Measurements from ENCODE around the gene LRRC74A. TPM values are rescaled to one million over a fixed set of nuclear protein-coding genes. Genes with fewer than 3 reads are reported as not detected.
A peak's percentile ranks its signal among the peaks of the same experiment; 100 is the strongest.

The LRRC74A gene
- total and polyA plus RNA-seq, 2 experiments from 2014 or later: not detected

- Histone ChIP-seq H3K27me3 (ENCODE audit: insufficient read depth) (no peaks in the 10 kb centered on the region), H3K79me2 (replicated peaks; ENCODE audit: insufficient read depth) (no peaks in the 10 kb centered on the region), H3K27ac (ENCODE audit: low read depth) (no peak overlapping the region), H3K36me3 (ENCODE audit: insufficient read depth) (no peaks in the 10 kb centered on the region), H3K4me1 (ENCODE audit: insufficient read depth) (no peaks in the 10 kb centered on the region), H3K4me2 (no peak overlapping the region), H3K4me3 (no peak overlapping the region), H3K9me2 (ENCODE audit: insufficient read depth) (no peaks in the 10 kb centered on the region; the same call in 1 of the 2 replicates), H2AFZ (peak overlapping the region; percentile 87), H4K20me1 (replicated peaks; ENCODE audit: insufficient read depth) (no peaks in the 10 kb centered on the region), H3F3A (replicated peaks; ENCODE audit: low read depth) (no peaks in the 10 kb centered on the region)
- ATAC-seq (peak; percentile 91), DNase-seq (ENCODE audit: low spot score) (peak; percentile 61)
- Mint-ChIP-seq H3K27me3 (ENCODE audit: insufficient read depth, low read depth, poor library complexity) (peaks cover 8% of the 10 kb centered on the region), H3K4me3 (no peak overlapping the region), H3K36me3 (ENCODE audit: low read depth) (no peaks in the 10 kb centered on the region), H3K27ac (no peak overlapping the region), H3K9me3 (no peaks in the 10 kb centered on the region; the same call in 2 of the 3 replicates), H3K4me1 (no peaks in the 10 kb centered on the region)
- peak; percentile 8 to 26; a peak in 1 of 4 replicates for TF ChIP-seq CTCF (conservative IDR thresholded peaks at IDR 0.05; ENCODE audit: low read depth in 2 of 2)
- TF ChIP-seq REST (IDR thresholded peaks at IDR 0.05; ENCODE audit: unreplicated experiment): no peak
- no peak for TF ChIP-seq NANOG (IDR thresholded peaks at IDR 0.05; ENCODE audit: borderline replicate concordance)
Measured at GRCh38 chr14:76844223-76844622, 18.0 kb downstream of the LRRC74A start.

DNA sequence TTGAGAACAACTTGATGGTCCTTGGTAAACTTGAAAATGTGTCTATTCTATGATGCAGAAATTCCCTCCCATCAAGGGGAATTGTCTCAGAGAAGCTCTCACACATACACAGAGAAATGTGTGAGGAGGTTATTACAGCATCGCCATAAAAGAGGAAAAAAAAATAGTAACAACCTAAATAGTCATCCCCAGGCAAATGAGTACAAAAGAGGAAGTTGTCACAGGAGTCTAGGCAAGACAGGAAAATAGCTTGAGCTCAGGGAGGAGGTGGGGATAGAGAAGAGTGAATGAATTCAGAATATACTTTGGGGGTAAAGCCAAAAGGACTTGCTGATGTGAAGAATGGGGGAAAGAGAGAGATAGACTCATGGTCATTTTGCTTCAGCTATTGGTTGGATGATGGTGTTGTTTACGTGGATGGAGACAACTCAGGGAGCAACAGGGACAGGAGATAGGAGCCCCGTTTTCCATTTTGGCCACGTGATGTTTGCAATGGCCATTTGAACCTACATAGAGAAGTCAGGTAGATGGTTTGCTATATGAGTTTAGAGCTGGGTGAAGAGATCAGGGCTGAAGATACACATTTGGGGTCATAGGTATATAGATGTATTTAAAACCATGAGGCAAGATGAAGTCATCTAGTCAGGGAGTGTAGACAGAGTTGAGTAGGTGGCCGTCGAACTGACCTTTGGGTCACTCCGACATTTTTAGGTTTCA lies 20.3 kb downstream of the LRRC74A start:
- peaks cover 8% of the 10 kb centered on the region for H3K27me3 Mint-ChIP-seq (ENCODE audit: insufficient read depth, low read depth, poor library complexity)
- ATAC-seq (no peak), DNase-seq (ENCODE audit: low spot score) (no peak)
- Histone ChIP-seq H3K36me3 (ENCODE audit: insufficient read depth) (no peaks in the 10 kb centered on the region), H3K27me3 (ENCODE audit: insufficient read depth) (no peaks in the 10 kb centered on the region), H3K4me2 (no peak overlapping the region), H3K79me2 (replicated peaks; ENCODE audit: insufficient read depth) (no peaks in the 10 kb centered on the region), H2AFZ (no peak overlapping the region), H3K4me1 (ENCODE audit: insufficient read depth) (no peaks in the 10 kb centered on the region), H3F3A (replicated peaks; ENCODE audit: low read depth) (no peaks in the 10 kb centered on the region), H3K27ac (ENCODE audit: low read depth) (no peak overlapping the region), H4K20me1 (replicated peaks; ENCODE audit: insufficient read depth) (no peaks in the 10 kb centered on the region), H3K9me2 (ENCODE audit: insufficient read depth) (no peaks in the 10 kb centered on the region; the same call in 1 of the 2 replicates), H3K4me3 (no peak overlapping the region)
- H3K36me3 Mint-ChIP-seq (ENCODE audit: low read depth): no peaks in the 10 kb centered on the region
- no peak overlapping the region for H3K27ac Mint-ChIP-seq
- no peak overlapping the region for H3K4me3 Mint-ChIP-seq
- no peaks in the 10 kb centered on the region for H3K4me1 Mint-ChIP-seq
- no peaks in the 10 kb centered on the region; the same call in 2 of the 3 replicates for H3K9me3 Mint-ChIP-seq
- TF ChIP-seq CTCF (conservative IDR thresholded peaks at IDR 0.05; ENCODE audit: low read depth in 2 of 2) (no peak), ZNF114 (CRISPR knock-in tag; IDR thresholded peaks at IDR 0.05) (no peak)
- TF ChIP-seq, protein P1, sequence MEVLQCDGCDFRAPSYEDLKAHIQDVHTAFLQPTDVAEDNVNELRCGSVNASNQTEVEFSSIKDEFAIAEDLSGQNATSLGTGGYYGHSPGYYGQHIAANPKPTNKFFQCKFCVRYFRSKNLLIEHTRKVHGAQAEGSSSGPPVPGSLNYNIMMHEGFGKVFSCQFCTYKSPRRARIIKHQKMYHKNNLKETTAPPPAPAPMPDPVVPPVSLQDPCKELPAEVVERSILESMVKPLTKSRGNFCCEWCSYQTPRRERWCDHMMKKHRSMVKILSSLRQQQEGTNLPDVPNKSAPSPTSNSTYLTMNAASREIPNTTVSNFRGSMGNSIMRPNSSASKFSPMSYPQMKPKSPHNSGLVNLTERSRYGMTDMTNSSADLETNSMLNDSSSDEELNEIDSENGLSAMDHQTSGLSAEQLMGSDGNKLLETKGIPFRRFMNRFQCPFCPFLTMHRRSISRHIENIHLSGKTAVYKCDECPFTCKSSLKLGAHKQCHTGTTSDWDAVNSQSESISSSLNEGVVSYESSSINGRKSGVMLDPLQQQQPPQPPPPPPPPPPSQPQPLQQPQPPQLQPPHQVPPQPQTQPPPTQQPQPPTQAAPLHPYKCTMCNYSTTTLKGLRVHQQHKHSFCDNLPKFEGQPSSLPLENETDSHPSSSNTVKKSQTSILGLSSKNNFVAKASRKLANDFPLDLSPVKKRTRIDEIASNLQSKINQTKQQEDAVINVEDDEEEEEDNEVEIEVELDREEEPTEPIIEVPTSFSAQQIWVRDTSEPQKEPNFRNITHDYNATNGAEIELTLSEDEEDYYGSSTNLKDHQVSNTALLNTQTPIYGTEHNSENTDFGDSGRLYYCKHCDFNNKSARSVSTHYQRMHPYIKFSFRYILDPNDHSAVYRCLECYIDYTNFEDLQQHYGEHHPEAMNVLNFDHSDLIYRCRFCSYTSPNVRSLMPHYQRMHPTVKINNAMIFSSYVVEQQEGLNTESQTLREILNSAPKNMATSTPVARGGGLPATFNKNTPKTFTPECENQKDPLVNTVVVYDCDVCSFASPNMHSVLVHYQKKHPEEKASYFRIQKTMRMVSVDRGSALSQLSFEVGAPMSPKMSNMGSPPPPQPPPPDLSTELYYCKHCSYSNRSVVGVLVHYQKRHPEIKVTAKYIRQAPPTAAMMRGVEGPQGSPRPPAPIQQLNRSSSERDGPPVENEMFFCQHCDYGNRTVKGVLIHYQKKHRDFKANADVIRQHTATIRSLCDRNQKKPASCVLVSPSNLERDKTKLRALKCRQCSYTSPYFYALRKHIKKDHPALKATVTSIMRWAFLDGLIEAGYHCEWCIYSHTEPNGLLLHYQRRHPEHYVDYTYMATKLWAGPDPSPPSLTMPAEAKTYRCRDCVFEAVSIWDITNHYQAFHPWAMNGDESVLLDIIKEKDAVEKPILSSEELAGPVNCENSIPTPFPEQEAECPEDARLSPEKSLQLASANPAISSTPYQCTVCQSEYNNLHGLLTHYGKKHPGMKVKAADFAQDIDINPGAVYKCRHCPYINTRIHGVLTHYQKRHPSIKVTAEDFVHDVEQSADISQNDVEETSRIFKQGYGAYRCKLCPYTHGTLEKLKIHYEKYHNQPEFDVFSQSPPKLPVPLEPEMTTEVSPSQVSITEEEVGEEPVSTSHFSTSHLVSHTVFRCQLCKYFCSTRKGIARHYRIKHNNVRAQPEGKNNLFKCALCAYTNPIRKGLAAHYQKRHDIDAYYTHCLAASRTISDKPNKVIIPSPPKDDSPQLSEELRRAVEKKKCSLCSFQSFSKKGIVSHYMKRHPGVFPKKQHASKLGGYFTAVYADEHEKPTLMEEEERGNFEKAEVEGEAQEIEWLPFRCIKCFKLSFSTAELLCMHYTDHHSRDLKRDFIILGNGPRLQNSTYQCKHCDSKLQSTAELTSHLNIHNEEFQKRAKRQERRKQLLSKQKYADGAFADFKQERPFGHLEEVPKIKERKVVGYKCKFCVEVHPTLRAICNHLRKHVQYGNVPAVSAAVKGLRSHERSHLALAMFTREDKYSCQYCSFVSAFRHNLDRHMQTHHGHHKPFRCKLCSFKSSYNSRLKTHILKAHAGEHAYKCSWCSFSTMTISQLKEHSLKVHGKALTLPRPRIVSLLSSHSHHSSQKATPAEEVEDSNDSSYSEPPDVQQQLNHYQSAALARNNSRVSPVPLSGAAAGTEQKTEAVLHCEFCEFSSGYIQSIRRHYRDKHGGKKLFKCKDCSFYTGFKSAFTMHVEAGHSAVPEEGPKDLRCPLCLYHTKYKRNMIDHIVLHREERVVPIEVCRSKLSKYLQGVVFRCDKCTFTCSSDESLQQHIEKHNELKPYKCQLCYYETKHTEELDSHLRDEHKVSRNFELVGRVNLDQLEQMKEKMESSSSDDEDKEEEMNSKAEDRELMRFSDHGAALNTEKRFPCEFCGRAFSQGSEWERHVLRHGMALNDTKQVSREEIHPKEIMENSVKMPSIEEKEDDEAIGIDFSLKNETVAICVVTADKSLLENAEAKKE (CRISPR knock-in tag; IDR thresholded peaks at IDR 0.05): no peak
